ENCODE results near the gene CCDC87.

CCDC87 gene

GRCh38 chr11:66581261-66581660 lies 11.6 kb downstream of the CCDC87 start:
- no peak for DNase-seq (ENCODE audit: low read depth in 2 of 2)

GRCh38 chr11:66580803-66581202 lies 12.1 kb downstream of the CCDC87 start:
- no peak for DNase-seq (ENCODE audit: low read depth in 2 of 2)

- DNase-seq (ENCODE audit: low read depth in 2 of 2), result peak; percentile 77 to 88
Measured at GRCh38 chr11:66579017-66579606, 13.8 kb downstream of the CCDC87 start.

GRCh38 chr11:66570850-66571180 lies 22.0 kb downstream of the CCDC87 start:
- DNase-seq (ENCODE audit: low read depth in 2 of 2), result no peak

GRCh38 chr11:66570079-66570849 lies 22.6 kb downstream of the CCDC87 start:
- no peak for DNase-seq (ENCODE audit: low read depth in 2 of 2)

GRCh38 chr11:66569076-66569475 lies 23.8 kb downstream of the CCDC87 start:
- DNase-seq (ENCODE audit: low read depth in 2 of 2), result no peak

- DNase-seq (ENCODE audit: low read depth in 2 of 2), result peak; percentile 55 to 64
Measured at GRCh38 chr11:66568124-66568916, 24.5 kb downstream of the CCDC87 start, which contains the start of gene CTSF. Gene CTSF (minus strand): TSS chr11:66568606. CDS start chr11:66568486, 120 bp downstream.

GRCh38 chr11:66567787-66568123 lies 25.1 kb downstream of the CCDC87 start:
- no peak for DNase-seq (ENCODE audit: low read depth in 2 of 2)

- DNase-seq (ENCODE audit: low read depth in 2 of 2), result no peak
Measured at GRCh38 chr11:66566221-66566620, 26.6 kb downstream of the CCDC87 start.

- DNase-seq (ENCODE audit: low read depth in 2 of 2), result no peak
Measured at GRCh38 chr11:66564984-66565383, 27.9 kb downstream of the CCDC87 start.

GRCh38 chr11:66564538-66564937 lies 28.3 kb downstream of the CCDC87 start:
- no peak for DNase-seq (ENCODE audit: low read depth in 2 of 2)

GRCh38 chr11:66563832-66564231 lies 29.0 kb downstream of the CCDC87 start:
- DNase-seq (ENCODE audit: low read depth in 2 of 2), result no peak

GRCh38 chr11:66562907-66563583 lies 29.8 kb downstream of the CCDC87 start:
- DNase-seq (ENCODE audit: low read depth in 2 of 2), result no peak

- DNase-seq (ENCODE audit: low read depth in 2 of 2), result no peak
Measured at GRCh38 chr11:66562275-66562674, 30.6 kb downstream of the CCDC87 start.

- no peak for DNase-seq (ENCODE audit: low read depth in 2 of 2)
Measured at GRCh38 chr11:66561975-66562248, 31.0 kb downstream of the CCDC87 start.

- no peak for DNase-seq (ENCODE audit: low read depth in 2 of 2)
Measured at GRCh38 chr11:66561178-66561974, 31.5 kb downstream of the CCDC87 start.

GRCh38 chr11:66559866-66560676 lies 32.8 kb downstream of the CCDC87 start:
- no peak for DNase-seq (ENCODE audit: low read depth in 2 of 2)

GRCh38 chr11:66559142-66559865 lies 33.6 kb downstream of the CCDC87 start:
- no peak for DNase-seq (ENCODE audit: low read depth in 2 of 2)

GRCh38 chr11:66557733-66558326 lies 35.0 kb downstream of the CCDC87 start:
- DNase-seq (ENCODE audit: low read depth in 2 of 2), result no peak

GRCh38 chr11:66556086-66556485 lies 36.8 kb downstream of the CCDC87 start:
- DNase-seq (ENCODE audit: low read depth in 2 of 2), result no peak

All from activated CD4-positive, alpha-beta T cell treated with anti-CD3 and anti-CD28 coated beads for 24 hours (primary cell).